Lung (tissue), 12 donors: Measurements from ENCODE around the gene CHPT1. TPM values are rescaled to one million over a fixed set of nuclear protein-coding genes. Genes with fewer than 3 reads are reported as not detected.

Experiments used
- ATAC-seq: fragments of 200-7000 bp; cut with Tn5 transposase; one replicate; pipeline ENCODE4 v1.9.1; 2020; ENCODE audit warnings: moderate number of reproducible peaks; ENCODE audit not compliant: insufficient read depth, low FRiP score
- DNase-seq, 3 donors: peaks; one replicate each; pipeline ENCODE4 v3.0.0-alpha.2; 2013 to 2017
- H3K27ac ChIP-seq, 2 donors: one replicate each; pipeline ENCODE4 v1.5.1; 2013; ENCODE audit warnings: mild to moderate bottlenecking in 2 of 2, moderate library complexity in 2 of 2, control low read depth in 1 of 2, inconsistent platforms in 1 of 2, low read depth in 1 of 2, low read length in 1 of 2
- H3K27me3 ChIP-seq, 3 donors: one replicate each; pipeline ENCODE4 v1.5.1; 2013; ENCODE audit warnings: low read length in 2 of 3; ENCODE audit not compliant: control insufficient read depth in 3 of 3, insufficient read depth in 3 of 3
- H3K36me3 ChIP-seq, 4 donors: one replicate each; pipeline ENCODE4 v1.5.1; 2013; ENCODE audit warnings: low read length in 4 of 4, mild to moderate bottlenecking in 1 of 4, moderate library complexity in 1 of 4; ENCODE audit not compliant: control insufficient read depth in 4 of 4, insufficient read depth in 4 of 4
- H3K4me1 ChIP-seq, 5 donors: one replicate each; pipeline ENCODE4 v1.5.1; 2013; ENCODE audit warnings: low read length in 5 of 5, mild to moderate bottlenecking in 2 of 5, moderate library complexity in 1 of 5; ENCODE audit not compliant: control insufficient read depth in 5 of 5, insufficient read depth in 5 of 5
- H3K4me3 ChIP-seq: one replicate; pipeline ENCODE4 v1.5.1; 2013; ENCODE audit warnings: mild to moderate bottlenecking, control low read depth, moderate library complexity
- H3K9ac ChIP-seq, 2 donors: one replicate each; pipeline ENCODE4 v1.5.1; 2013; ENCODE audit warnings: low read length in 2 of 2, control low read depth in 1 of 2; ENCODE audit not compliant: insufficient read depth in 1 of 2
- H3K9me3 ChIP-seq, 4 donors: one replicate each; pipeline ENCODE4 v1.5.1; 2013; ENCODE audit warnings: low read length in 3 of 4, mild to moderate bottlenecking in 1 of 4, moderate library complexity in 1 of 4; ENCODE audit not compliant: control insufficient read depth in 4 of 4, insufficient read depth in 3 of 4
- WGBS, 2 donors: extraction: QIAGEN DNeasy Blood & Tissue Kit; methylation state at CpG; one replicate each; pipeline ENCODE4 v1.1.7; 2013; 5-methylcytosine and 5-hydroxymethylcytosine counted together
- polyA plus RNA-seq, 2 donors: library from polyadenylated mRNA; stranded (reverse); fragments of 200-250 nt; gene quantifications; one replicate each; pipeline ENCODE4 v1.2.1, GENCODE V29; 2013
- total RNA-seq, 2 donors: library from RNA; depleted of rRNA in 1 of 2; stranded (reverse); fragments of >200 nt in 1 of 2; gene quantifications; one replicate each; pipeline ENCODE4 v1.2.1, GENCODE V29; 2014 to 2021
- TF ChIP-seq, protein P1 (sequence below): IDR thresholded peaks from 2 replicates; pipeline ENCODE4 v1.5.1; 2012; ENCODE audit warnings: mild to moderate bottlenecking; ENCODE audit errors: control extremely low read depth, extremely low read depth
- donor health status: control.
- donor health status: control.
- donor health status: Bipolar disorder and iron deficiency.
- donor health status: healthy.
- donor health status: DM: yes; HTN: yes; CAD: no.

The CHPT1 gene
- total and polyA plus RNA-seq, 4 donors, result 25.1 to 60.9 (median 41.2) TPM

DNA sequence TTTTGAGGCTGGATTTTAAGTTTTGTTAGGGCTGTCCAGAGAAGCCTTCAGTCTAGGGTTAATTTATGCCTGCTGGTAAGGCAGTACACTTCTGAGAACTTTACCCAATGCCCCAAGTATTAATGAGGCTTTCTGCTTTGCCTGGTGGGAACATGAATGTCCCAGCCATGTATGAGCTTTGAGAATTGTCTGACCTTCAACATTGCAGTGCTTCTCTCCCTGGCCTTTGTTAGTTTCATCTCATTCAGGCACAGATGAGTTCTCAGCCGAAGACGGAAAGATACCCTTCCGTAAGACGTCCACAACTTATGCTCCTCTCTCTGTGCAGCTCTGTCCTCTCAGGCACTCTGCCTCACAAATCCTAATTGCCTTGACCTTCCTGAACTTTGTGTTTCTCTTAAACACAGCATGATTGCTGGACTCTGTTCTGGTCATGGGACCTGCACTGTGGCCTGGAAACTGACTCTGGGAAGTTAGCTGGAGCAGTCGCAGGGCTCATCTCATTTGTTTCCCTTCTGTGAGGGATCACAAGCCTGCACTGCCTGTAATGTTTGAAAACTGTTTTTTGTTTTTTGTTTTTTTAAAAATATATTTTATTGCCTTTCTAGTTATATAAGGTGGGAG is 15.7 kb downstream of the CHPT1 start:
- DNase-seq (peak in 1 of 3 donors; percentile 12), ATAC-seq (no peak)
- Histone ChIP-seq H3K27me3 (no peaks in the 10 kb centered on the region), H3K9me3 (no peaks in the 10 kb centered on the region), H3K4me1 (peaks cover 0 to 8% (median 0%) of the 10 kb centered on the region in 5 donors), H3K9ac (no peak overlapping the region), H3K36me3 (no peaks in the 10 kb centered on the region), H3K4me3 (no peak overlapping the region), H3K27ac (peak overlapping the region; percentile 44 to 77)
- 69 to 86% methylated on average over 5 of the region's 5 CpGs for WGBS, 2 donors
- TF ChIP-seq, protein P1, sequence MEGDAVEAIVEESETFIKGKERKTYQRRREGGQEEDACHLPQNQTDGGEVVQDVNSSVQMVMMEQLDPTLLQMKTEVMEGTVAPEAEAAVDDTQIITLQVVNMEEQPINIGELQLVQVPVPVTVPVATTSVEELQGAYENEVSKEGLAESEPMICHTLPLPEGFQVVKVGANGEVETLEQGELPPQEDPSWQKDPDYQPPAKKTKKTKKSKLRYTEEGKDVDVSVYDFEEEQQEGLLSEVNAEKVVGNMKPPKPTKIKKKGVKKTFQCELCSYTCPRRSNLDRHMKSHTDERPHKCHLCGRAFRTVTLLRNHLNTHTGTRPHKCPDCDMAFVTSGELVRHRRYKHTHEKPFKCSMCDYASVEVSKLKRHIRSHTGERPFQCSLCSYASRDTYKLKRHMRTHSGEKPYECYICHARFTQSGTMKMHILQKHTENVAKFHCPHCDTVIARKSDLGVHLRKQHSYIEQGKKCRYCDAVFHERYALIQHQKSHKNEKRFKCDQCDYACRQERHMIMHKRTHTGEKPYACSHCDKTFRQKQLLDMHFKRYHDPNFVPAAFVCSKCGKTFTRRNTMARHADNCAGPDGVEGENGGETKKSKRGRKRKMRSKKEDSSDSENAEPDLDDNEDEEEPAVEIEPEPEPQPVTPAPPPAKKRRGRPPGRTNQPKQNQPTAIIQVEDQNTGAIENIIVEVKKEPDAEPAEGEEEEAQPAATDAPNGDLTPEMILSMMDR, result no peak

DNA sequence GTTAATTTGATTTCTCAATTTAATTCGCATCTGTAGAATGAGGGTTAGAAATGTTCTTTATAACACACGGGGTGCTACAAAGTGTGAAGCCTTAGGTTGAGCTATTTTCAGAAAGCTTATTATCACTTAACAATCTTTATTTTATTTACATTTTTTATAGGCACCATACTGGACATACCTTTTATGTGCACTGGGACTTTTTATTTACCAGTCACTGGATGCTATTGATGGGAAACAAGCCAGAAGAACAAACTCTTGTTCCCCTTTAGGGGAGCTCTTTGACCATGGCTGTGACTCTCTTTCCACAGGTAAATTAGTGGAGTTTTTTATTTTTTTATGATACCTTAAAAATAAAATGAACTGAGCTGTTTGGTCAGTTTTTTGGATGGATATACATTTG is 16.5 kb downstream of the CHPT1 start:
- DNase-seq, result no peak
- Histone ChIP-seq H3K4me1 (peaks cover 0 to 8% (median 0%) of the 10 kb centered on the region in 5 donors), H3K27me3 (no peaks in the 10 kb centered on the region), H3K27ac (no peak overlapping the region), H3K36me3 (no peaks in the 10 kb centered on the region), H3K9me3 (no peaks in the 10 kb centered on the region), H3K4me3 (no peak overlapping the region), H3K9ac (no peak overlapping the region)
- TF ChIP-seq, protein P1, result no peak
- ATAC-seq, result no peak
- WGBS, 2 donors, result 83 to 87% methylated on average over 2 of the region's 2 CpGs

DNA sequence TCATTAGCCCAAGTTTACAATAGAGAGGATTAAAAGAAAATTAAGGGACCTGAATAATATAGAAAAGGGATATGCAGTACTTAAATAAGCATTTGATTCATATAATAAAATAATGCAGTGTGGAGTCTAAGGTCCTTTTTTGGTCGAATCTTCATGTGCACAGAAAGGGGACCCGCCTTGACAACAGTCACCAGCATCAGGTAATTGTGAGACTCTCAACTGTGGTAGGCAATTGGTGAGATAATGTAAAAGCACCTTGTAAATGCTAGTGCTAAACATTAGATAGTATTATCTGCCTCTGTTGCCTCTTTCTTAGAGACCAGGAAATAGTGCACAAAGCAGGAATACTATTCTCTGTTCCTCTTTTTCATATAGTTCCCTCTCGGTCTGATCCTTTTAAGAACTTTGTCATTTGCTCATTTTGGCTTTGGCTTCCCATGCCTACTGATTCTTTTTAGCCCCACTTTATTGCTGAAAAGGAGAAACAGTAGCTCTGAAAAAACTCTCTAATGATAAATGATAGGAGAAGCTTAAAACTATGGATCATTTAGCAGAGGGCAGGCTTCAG is 17.5 kb downstream of the CHPT1 start:
- Histone ChIP-seq H3K36me3 (no peaks in the 10 kb centered on the region), H3K4me1 (peaks cover 0 to 8% (median 0%) of the 10 kb centered on the region in 5 donors), H3K9ac (no peak overlapping the region), H3K27me3 (no peaks in the 10 kb centered on the region), H3K27ac (peak overlapping the region in 1 of 2 donors; percentile 2), H3K9me3 (no peaks in the 10 kb centered on the region), H3K4me3 (no peak overlapping the region)
- TF ChIP-seq, protein P1, result no peak
- no peak for ATAC-seq
- WGBS, 2 donors, result 71 to 79% methylated on average over 3 of the region's 3 CpGs
- no peak for DNase-seq

DNA sequence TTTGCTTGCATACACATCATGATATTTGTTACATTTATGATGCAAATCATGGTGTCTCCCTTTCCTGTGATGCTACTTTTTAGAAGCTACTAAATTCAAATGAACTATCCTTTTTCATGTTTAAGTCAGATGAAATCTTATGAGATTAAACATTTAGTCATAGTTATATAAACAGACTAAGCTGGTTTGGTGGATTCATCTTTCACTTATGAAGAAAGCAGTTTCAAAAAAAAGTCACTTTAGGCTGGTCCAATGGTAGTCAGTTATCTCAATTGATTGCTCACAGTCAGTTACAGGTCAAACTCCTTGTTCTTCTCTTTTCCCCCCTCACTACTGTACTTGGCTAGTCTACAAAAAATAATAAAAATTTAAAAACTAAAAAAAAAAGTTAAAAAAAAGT is 22.1 kb downstream of the CHPT1 start:
- H3K36me3 ChIP-seq, result peaks cover 3 to 10% (median 7%) of the 10 kb centered on the region in 4 donors
- TF ChIP-seq, protein P1, result no peak

More for the DNA sequence above, 22.1 kb downstream of the CHPT1 start:
- Histone ChIP-seq H3K9me3 (no peaks in the 10 kb centered on the region), H3K9ac (no peak overlapping the region), H3K4me3 (no peak overlapping the region), H3K27ac (no peak overlapping the region), H3K27me3 (no peaks in the 10 kb centered on the region), H3K4me1 (no peaks in the 10 kb centered on the region)
- DNase-seq, result no peak
- no peak for ATAC-seq
